HepG2 (cell line): ENCODE results near the gene PADI1.

Experiments
- CAMTA2 ChIP-seq: sonication (generic); formaldehyde crosslinking; IDR thresholded peaks from 2 replicates; pipeline ENCODE4 v1.4.0; 2020; ENCODE audit warnings: mild to moderate bottlenecking, missing genetic modification reagents, borderline replicate concordance
- CEBPB ChIP-seq: IDR thresholded peaks from 2 replicates; pipeline ENCODE4 v1.6.1; 2011; ENCODE audit warnings: low read depth, low read length, improper control_type of control experiment, borderline replicate concordance
- HOXA5 ChIP-seq: sonication (generic); formaldehyde crosslinking; IDR thresholded peaks from 2 replicates; pipeline ENCODE4 v1.4.0; 2020; ENCODE audit warnings: missing genetic modification reagents
- KDM5B ChIP-seq: sonication (generic); formaldehyde crosslinking; IDR thresholded peaks from 2 replicates; pipeline ENCODE4 v1.4.0; 2020; ENCODE audit warnings: missing genetic modification reagents, mild to moderate bottlenecking, borderline replicate concordance
- NR3C1 ChIP-seq: sonication (generic); formaldehyde crosslinking; IDR thresholded peaks from 2 replicates; pipeline ENCODE4 v1.4.0; 2020; ENCODE audit warnings: missing genetic modification reagents
- POLR2AphosphoS5 ChIP-seq: IDR thresholded peaks from 2 replicates; pipeline ENCODE4 v1.6.1; 2012; ENCODE audit warnings: low read depth, low read length
- ZNF790 ChIP-seq: sonication (generic); formaldehyde crosslinking; IDR thresholded peaks from 2 replicates; pipeline ENCODE4 v1.8.0; 2022; ENCODE audit warnings: missing genetic modification reagents, mild to moderate bottlenecking, borderline replicate concordance
- TF ChIP-seq, protein P1 (sequence below): sonication (generic); formaldehyde crosslinking; IDR thresholded peaks from 2 replicates; pipeline ENCODE4 v1.4.0; 2020; ENCODE audit warnings: missing genetic modification reagents
- TF ChIP-seq, protein P2 (sequence below): sonication (generic); formaldehyde crosslinking; IDR thresholded peaks from 2 replicates; pipeline ENCODE4 v1.5.0; 2020; ENCODE audit warnings: mild to moderate bottlenecking, missing genetic modification reagents, moderate library complexity
- TF ChIP-seq, protein P3 (sequence below): sonication (generic); formaldehyde crosslinking; IDR thresholded peaks from 2 replicates; pipeline ENCODE4 v1.8.1; 2023; ENCODE audit warnings: mild to moderate bottlenecking, moderate library complexity, missing genetic modification reagents
- TF ChIP-seq, protein P4 (sequence below): sonication (generic); formaldehyde crosslinking; IDR thresholded peaks from 2 replicates; pipeline ENCODE4 v1.8.0; 2022; ENCODE audit warnings: mild to moderate bottlenecking, missing genetic modification reagents; ENCODE audit not compliant: insufficient replicate concordance
- TF ChIP-seq, protein P5 (sequence below): sonication (generic); formaldehyde crosslinking; IDR thresholded peaks from 2 replicates; pipeline ENCODE4 v1.5.1; 2020; ENCODE audit warnings: missing genetic modification reagents, mild to moderate bottlenecking, borderline replicate concordance

DNA sequence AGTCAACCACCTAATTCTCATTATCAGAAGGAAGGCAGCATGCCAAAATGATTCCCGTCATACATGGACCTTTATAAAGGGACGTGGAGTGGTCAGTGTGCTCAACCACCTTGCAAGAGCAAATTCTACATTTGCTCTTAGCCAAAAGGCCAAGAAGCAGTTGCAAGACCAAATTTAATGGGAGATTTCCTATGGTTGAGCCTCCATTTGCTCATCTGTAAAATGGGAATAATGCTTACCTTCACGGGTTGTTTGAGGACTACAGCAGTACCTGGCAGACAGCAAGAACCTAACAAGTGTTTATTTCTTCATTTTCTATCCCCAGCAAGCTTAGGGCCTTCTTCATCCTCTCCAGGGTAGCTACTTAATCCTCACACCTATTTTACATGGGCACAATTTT is 85.6 kb downstream of the PADI1 start:
- TF ChIP-seq CEBPB (no peak), KDM5B (CRISPR knock-in tag) (no peak), POLR2AphosphoS5 (no peak), CAMTA2 (CRISPR knock-in tag) (no peak), ZNF790 (CRISPR knock-in tag) (no peak), NR3C1 (CRISPR knock-in tag) (no peak), HOXA5 (no peak)
- TF ChIP-seq, protein P1, sequence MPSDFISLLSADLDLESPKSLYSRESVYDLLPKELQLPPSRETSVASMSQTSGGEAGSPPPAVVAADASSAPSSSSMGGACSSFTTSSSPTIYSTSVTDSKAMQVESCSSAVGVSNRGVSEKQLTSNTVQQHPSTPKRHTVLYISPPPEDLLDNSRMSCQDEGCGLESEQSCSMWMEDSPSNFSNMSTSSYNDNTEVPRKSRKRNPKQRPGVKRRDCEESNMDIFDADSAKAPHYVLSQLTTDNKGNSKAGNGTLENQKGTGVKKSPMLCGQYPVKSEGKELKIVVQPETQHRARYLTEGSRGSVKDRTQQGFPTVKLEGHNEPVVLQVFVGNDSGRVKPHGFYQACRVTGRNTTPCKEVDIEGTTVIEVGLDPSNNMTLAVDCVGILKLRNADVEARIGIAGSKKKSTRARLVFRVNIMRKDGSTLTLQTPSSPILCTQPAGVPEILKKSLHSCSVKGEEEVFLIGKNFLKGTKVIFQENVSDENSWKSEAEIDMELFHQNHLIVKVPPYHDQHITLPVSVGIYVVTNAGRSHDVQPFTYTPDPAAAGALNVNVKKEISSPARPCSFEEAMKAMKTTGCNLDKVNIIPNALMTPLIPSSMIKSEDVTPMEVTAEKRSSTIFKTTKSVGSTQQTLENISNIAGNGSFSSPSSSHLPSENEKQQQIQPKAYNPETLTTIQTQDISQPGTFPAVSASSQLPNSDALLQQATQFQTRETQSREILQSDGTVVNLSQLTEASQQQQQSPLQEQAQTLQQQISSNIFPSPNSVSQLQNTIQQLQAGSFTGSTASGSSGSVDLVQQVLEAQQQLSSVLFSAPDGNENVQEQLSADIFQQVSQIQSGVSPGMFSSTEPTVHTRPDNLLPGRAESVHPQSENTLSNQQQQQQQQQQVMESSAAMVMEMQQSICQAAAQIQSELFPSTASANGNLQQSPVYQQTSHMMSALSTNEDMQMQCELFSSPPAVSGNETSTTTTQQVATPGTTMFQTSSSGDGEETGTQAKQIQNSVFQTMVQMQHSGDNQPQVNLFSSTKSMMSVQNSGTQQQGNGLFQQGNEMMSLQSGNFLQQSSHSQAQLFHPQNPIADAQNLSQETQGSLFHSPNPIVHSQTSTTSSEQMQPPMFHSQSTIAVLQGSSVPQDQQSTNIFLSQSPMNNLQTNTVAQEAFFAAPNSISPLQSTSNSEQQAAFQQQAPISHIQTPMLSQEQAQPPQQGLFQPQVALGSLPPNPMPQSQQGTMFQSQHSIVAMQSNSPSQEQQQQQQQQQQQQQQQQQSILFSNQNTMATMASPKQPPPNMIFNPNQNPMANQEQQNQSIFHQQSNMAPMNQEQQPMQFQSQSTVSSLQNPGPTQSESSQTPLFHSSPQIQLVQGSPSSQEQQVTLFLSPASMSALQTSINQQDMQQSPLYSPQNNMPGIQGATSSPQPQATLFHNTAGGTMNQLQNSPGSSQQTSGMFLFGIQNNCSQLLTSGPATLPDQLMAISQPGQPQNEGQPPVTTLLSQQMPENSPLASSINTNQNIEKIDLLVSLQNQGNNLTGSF (CRISPR knock-in tag) = no peak
- TF ChIP-seq, protein P2, sequence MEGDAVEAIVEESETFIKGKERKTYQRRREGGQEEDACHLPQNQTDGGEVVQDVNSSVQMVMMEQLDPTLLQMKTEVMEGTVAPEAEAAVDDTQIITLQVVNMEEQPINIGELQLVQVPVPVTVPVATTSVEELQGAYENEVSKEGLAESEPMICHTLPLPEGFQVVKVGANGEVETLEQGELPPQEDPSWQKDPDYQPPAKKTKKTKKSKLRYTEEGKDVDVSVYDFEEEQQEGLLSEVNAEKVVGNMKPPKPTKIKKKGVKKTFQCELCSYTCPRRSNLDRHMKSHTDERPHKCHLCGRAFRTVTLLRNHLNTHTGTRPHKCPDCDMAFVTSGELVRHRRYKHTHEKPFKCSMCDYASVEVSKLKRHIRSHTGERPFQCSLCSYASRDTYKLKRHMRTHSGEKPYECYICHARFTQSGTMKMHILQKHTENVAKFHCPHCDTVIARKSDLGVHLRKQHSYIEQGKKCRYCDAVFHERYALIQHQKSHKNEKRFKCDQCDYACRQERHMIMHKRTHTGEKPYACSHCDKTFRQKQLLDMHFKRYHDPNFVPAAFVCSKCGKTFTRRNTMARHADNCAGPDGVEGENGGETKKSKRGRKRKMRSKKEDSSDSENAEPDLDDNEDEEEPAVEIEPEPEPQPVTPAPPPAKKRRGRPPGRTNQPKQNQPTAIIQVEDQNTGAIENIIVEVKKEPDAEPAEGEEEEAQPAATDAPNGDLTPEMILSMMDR (CRISPR knock-in tag) = no peak
- TF ChIP-seq, protein P3, sequence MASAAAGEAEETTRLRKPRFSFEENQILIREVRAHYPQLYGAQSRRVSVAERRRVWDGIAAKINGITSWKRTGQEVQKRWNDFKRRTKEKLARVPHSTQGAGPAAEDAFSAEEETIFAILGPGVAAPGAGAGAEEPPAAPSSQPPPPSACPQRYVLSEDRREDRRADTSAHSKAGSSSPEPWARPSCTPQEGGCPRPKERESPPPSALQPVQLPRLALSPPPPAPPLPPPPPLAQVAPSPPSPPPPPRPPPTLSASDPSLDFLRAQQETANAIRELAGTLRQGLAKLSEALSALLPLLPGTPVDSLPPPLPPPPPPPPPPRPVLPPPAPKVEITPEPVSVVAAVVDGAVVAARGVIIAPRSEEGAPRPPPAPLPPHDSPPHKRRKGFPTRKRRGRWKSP (CRISPR knock-in tag) = no peak
- TF ChIP-seq, protein P4, sequence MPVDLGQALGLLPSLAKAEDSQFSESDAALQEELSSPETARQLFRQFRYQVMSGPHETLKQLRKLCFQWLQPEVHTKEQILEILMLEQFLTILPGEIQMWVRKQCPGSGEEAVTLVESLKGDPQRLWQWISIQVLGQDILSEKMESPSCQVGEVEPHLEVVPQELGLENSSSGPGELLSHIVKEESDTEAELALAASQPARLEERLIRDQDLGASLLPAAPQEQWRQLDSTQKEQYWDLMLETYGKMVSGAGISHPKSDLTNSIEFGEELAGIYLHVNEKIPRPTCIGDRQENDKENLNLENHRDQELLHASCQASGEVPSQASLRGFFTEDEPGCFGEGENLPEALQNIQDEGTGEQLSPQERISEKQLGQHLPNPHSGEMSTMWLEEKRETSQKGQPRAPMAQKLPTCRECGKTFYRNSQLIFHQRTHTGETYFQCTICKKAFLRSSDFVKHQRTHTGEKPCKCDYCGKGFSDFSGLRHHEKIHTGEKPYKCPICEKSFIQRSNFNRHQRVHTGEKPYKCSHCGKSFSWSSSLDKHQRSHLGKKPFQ (CRISPR knock-in tag) = no peak
- TF ChIP-seq, protein P5, sequence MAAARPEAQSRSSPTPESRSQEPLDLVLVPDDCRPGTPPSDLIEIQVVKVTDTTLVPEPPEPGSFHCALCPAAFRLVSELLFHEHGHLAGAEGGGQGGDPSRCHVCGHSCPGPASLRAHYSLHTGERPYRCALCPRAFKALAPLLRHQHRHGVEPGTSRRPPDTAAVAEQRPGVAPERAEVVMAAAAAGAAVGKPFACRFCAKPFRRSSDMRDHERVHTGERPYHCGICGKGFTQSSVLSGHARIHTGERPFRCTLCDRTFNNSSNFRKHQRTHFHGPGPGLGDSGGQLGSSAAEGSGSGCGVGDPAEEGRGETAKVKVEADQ (CRISPR knock-in tag) = no peak
